IPS-11a (cell line): Measurements from ENCODE around the gene TTYH1.

Experiments
- H3K4me3 ChIP-seq: one replicate; pipeline ENCODE4 v1.5.1; 2013; ENCODE audit warnings: low read depth, low read length, control low read depth

The TTYH1 gene

GRCh38 chr19:54421169-54421516, 5.9 kb downstream of the TTYH1 start:
- H3K4me3 ChIP-seq: no peak overlapping the region

GRCh38 chr19:54421521-54421920, 6.3 kb downstream of the TTYH1 start:
- H3K4me3 ChIP-seq: no peak overlapping the region

- H3K4me3 ChIP-seq: no peak overlapping the region
These were observed 6.9 kb downstream of the TTYH1 start for GRCh38 chr19:54422136-54422535.

- no peak overlapping the region for H3K4me3 ChIP-seq
These were observed 8.9 kb downstream of the TTYH1 start for GRCh38 chr19:54424201-54424600.

GRCh38 chr19:54424660-54425381, 9.6 kb downstream of the TTYH1 start:
- no peak overlapping the region for H3K4me3 ChIP-seq

GRCh38 chr19:54425382-54425723, 10.1 kb downstream of the TTYH1 start:
- H3K4me3 ChIP-seq: no peak overlapping the region

- H3K4me3 ChIP-seq: no peak overlapping the region
These were observed 11.1 kb downstream of the TTYH1 start for GRCh38 chr19:54426291-54426931.

GRCh38 chr19:54427586-54427985, 12.3 kb downstream of the TTYH1 start:
- H3K4me3 ChIP-seq: no peak overlapping the region

GRCh38 chr19:54428323-54429175, 13.3 kb downstream of the TTYH1 start:
- no peak overlapping the region for H3K4me3 ChIP-seq

- H3K4me3 ChIP-seq: no peak overlapping the region
These were observed 13.9 kb downstream of the TTYH1 start for GRCh38 chr19:54429176-54429495.

GRCh38 chr19:54429545-54430227, 14.4 kb downstream of the TTYH1 start:
- no peak overlapping the region for H3K4me3 ChIP-seq

GRCh38 chr19:54430306-54431254, 15.3 kb downstream of the TTYH1 start:
- H3K4me3 ChIP-seq: no peak overlapping the region

GRCh38 chr19:54431255-54431838, 16.1 kb downstream of the TTYH1 start:
- no peak overlapping the region for H3K4me3 ChIP-seq

- no peak overlapping the region for H3K4me3 ChIP-seq
These were observed 17.0 kb downstream of the TTYH1 start for GRCh38 chr19:54432144-54432738.

GRCh38 chr19:54433697-54434096, 18.4 kb downstream of the TTYH1 start:
- no peak overlapping the region for H3K4me3 ChIP-seq

- no peak overlapping the region for H3K4me3 ChIP-seq
These were observed 19.0 kb downstream of the TTYH1 start for GRCh38 chr19:54434112-54434872.

GRCh38 chr19:54434873-54435214, 19.6 kb downstream of the TTYH1 start:
- H3K4me3 ChIP-seq: no peak overlapping the region

GRCh38 chr19:54435551-54436016, 20.3 kb downstream of the TTYH1 start:
- no peak overlapping the region for H3K4me3 ChIP-seq

- H3K4me3 ChIP-seq: no peak overlapping the region
These were observed 20.8 kb downstream of the TTYH1 start for GRCh38 chr19:54436031-54436523.
